ENCODE results near the gene NCDN.

GRCh38 chr1:35537806-35538205 lies 19.8 kb upstream of the NCDN start:
- no peak for TF ChIP-seq NR1H2 (CRISPR knock-in tag; IDR thresholded peaks at IDR 0.05)
- TF ChIP-seq, protein P1, sequence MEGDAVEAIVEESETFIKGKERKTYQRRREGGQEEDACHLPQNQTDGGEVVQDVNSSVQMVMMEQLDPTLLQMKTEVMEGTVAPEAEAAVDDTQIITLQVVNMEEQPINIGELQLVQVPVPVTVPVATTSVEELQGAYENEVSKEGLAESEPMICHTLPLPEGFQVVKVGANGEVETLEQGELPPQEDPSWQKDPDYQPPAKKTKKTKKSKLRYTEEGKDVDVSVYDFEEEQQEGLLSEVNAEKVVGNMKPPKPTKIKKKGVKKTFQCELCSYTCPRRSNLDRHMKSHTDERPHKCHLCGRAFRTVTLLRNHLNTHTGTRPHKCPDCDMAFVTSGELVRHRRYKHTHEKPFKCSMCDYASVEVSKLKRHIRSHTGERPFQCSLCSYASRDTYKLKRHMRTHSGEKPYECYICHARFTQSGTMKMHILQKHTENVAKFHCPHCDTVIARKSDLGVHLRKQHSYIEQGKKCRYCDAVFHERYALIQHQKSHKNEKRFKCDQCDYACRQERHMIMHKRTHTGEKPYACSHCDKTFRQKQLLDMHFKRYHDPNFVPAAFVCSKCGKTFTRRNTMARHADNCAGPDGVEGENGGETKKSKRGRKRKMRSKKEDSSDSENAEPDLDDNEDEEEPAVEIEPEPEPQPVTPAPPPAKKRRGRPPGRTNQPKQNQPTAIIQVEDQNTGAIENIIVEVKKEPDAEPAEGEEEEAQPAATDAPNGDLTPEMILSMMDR (IDR thresholded peaks at IDR 0.05), result no peak
- TF ChIP-seq IRF2 (CRISPR knock-in tag; IDR thresholded peaks at IDR 0.05; ENCODE audit: borderline replicate concordance, low read depth), result no peak
- TF ChIP-seq, protein P2, sequence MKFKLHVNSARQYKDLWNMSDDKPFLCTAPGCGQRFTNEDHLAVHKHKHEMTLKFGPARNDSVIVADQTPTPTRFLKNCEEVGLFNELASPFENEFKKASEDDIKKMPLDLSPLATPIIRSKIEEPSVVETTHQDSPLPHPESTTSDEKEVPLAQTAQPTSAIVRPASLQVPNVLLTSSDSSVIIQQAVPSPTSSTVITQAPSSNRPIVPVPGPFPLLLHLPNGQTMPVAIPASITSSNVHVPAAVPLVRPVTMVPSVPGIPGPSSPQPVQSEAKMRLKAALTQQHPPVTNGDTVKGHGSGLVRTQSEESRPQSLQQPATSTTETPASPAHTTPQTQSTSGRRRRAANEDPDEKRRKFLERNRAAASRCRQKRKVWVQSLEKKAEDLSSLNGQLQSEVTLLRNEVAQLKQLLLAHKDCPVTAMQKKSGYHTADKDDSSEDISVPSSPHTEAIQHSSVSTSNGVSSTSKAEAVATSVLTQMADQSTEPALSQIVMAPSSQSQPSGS (CRISPR knock-in tag; IDR thresholded peaks at IDR 0.05; ENCODE audit: borderline replicate concordance, low read depth), result no peak
- no peak for TF ChIP-seq TEAD4 (CRISPR knock-in tag; IDR thresholded peaks at IDR 0.05)
- no peak for TF ChIP-seq E2F4 (CRISPR knock-in tag; IDR thresholded peaks at IDR 0.05; ENCODE audit: borderline replicate concordance, low read depth)
- TF ChIP-seq RELA (CRISPR knock-in tag; IDR thresholded peaks at IDR 0.05; ENCODE audit: borderline replicate concordance), result no peak
- TF ChIP-seq MAX (CRISPR knock-in tag; IDR thresholded peaks at IDR 0.05), result no peak
- no peak for TF ChIP-seq MLX (CRISPR knock-in tag; IDR thresholded peaks at IDR 0.05)

Measured in WTC11 (cell line).